ENCODE data around the gene DCLRE1C. TPM values are rescaled to one million over a fixed set of nuclear protein-coding genes. Genes with fewer than 3 reads are reported as not detected.
"Not testable (repeated sequence)": the region's sequence is repeated elsewhere in the genome, so short reads cannot be mapped to it uniquely, and the experiment has no call there.

The DCLRE1C gene
- total RNA-seq, 2 donors from 2014 or later, result 3.9 to 5.4 TPM

GRCh38 chr10:14906765-14907164, 47.1 kb downstream of the DCLRE1C start:
- DNase-seq (no peak), ATAC-seq (no peak)
- intact Hi-C loops (cut with DNase I), result no loop called here

- no peak for DNase-seq
- no peak for ATAC-seq
- intact Hi-C loops (cut with DNase I), result no loop called here
These were observed 48.0 kb downstream of the DCLRE1C start for GRCh38 chr10:14905890-14906289.

- ATAC-seq (no peak), DNase-seq (no peak)
- intact Hi-C loops (cut with DNase I), result no loop called here
These were observed 49.0 kb downstream of the DCLRE1C start for GRCh38 chr10:14904864-14905263.

GRCh38 chr10:14904316-14904732, 49.6 kb downstream of the DCLRE1C start:
- intact Hi-C loops (cut with DNase I), result no loop called here
- no peak for DNase-seq

GRCh38 chr10:14891151-14891550, 62.7 kb downstream of the DCLRE1C start:
- DNase-seq (no peak), ATAC-seq (no peak)
- intact Hi-C loops (cut with DNase I), result no loop called here

More at GRCh38 chr10:14904316-14904732, 49.6 kb downstream of the DCLRE1C start:
- no peak for ATAC-seq

GRCh38 chr10:14889318-14889717, 64.6 kb downstream of the DCLRE1C start:
- intact Hi-C loops (cut with DNase I), result no loop called here
- ATAC-seq, result no peak
- DNase-seq, result no peak

GRCh38 chr10:14884082-14884481, 69.8 kb downstream of the DCLRE1C start:
- intact Hi-C loops (cut with DNase I), result no loop called here
- ATAC-seq, result no peak
- no peak for DNase-seq

GRCh38 chr10:14880229-14880628, 73.7 kb downstream of the DCLRE1C start:
- ATAC-seq (no peak), DNase-seq (no peak)
- intact Hi-C loops (cut with DNase I), result no loop called here

- DNase-seq (no peak), ATAC-seq (no peak)
- intact Hi-C loops (cut with DNase I), result loop anchor here in 1 of 2 donors (5.0 to 10.0 kb wide), 2 partner anchors 75 to 278 kb away; partner anchors contain the start of genes DCLRE1C and MEIG1
These were observed 74.0 kb downstream of the DCLRE1C start for GRCh38 chr10:14879928-14880193.

- DNase-seq, result no peak
- intact Hi-C loops (cut with DNase I), result loop anchor here in 1 of 2 donors (5.0 to 10.0 kb wide), 2 partner anchors 75 to 277 kb away; partner anchors contain the start of genes DCLRE1C and MEIG1
- no peak for ATAC-seq
These were observed 74.6 kb downstream of the DCLRE1C start for GRCh38 chr10:14879124-14879927.

GRCh38 chr10:14878266-14879123, 75.4 kb downstream of the DCLRE1C start, which contains the start of gene SUV39H2:
TSS of gene SUV39H2 (plus strand) at chr10:14878866. CDS start at chr10:14878889, 23 bp downstream.
- DNase-seq (peak; percentile 96), ATAC-seq (peak; percentile 97)
- intact Hi-C loops (cut with DNase I), result loop anchor here in 1 of 2 donors (5.0 to 10.0 kb wide), 2 partner anchors 76 to 276 kb away; partner anchors contain the start of genes DCLRE1C and MEIG1

GRCh38 chr10:14876764-14877163, 77.1 kb downstream of the DCLRE1C start:
- intact Hi-C loops (cut with DNase I), result loop anchor here in 1 of 2 donors (2.0 to 10.0 kb wide), 3 partner anchors 38 to 274 kb away; partner anchors contain the start of genes CDNF, DCLRE1C, HSPA14 and MEIG1
- ATAC-seq (no peak), DNase-seq (peak; percentile 28)

- DNase-seq (no peak), ATAC-seq (no peak)
- intact Hi-C loops (cut with DNase I), result loop anchor here in 1 of 2 donors (2.0 to 10.0 kb wide), 3 partner anchors 37 to 274 kb away; partner anchors contain the start of genes CDNF, DCLRE1C, HSPA14 and MEIG1
These were observed 78.0 kb downstream of the DCLRE1C start for GRCh38 chr10:14875941-14876340.

- DNase-seq, result no peak
- intact Hi-C loops (cut with DNase I), result loop anchor here in 1 of 2 donors (10.0 kb wide), 1 partner anchor 82 kb away; the partner anchor contains the start of genes DCLRE1C and MEIG1
- no peak for ATAC-seq
These were observed 80.7 kb downstream of the DCLRE1C start for GRCh38 chr10:14873090-14873760.

- intact Hi-C loops (cut with DNase I); ATAC-seq; DNase-seq: not testable (repeated sequence)
These were observed 89.0 kb downstream of the DCLRE1C start for GRCh38 chr10:14864871-14865270.

GRCh38 chr10:14864466-14864865, 89.4 kb downstream of the DCLRE1C start:
- ATAC-seq; intact Hi-C loops (cut with DNase I); DNase-seq: not testable (repeated sequence)

GRCh38 chr10:14860791-14861190, 93.1 kb downstream of the DCLRE1C start:
- intact Hi-C loops (cut with DNase I), result no loop called here
- ATAC-seq (no peak), DNase-seq (no peak)

GRCh38 chr10:14859775-14860174, 94.1 kb downstream of the DCLRE1C start:
- intact Hi-C loops (cut with DNase I), result no loop called here
- ATAC-seq, result no peak
- DNase-seq, result no peak

- intact Hi-C loops (cut with DNase I), result no loop called here
- DNase-seq, result no peak
- ATAC-seq, result no peak
These were observed 94.9 kb downstream of the DCLRE1C start for GRCh38 chr10:14859043-14859442.

All from left cardiac atrium (tissue), 4 donors.